Thoracic aorta (tissue), 2 donors: ENCODE results near the gene MBD6. TPM values are rescaled to one million over a fixed set of nuclear protein-coding genes. Genes with fewer than 3 reads are reported as not detected.

Experiments used
- ATAC-seq: fragments of 150-250 bp; one replicate; pipeline ENCODE4 v1.8.0; 2017; ENCODE audit warnings: low read depth; ENCODE audit not compliant: insufficient number of reproducible peaks, low FRiP score
- DNase-seq: peaks from one replicate; pipeline ENCODE4 v3.0.0-alpha.2; 2020; ENCODE audit warnings: low spot score
- H3K27ac ChIP-seq, 2 donors: fragments of 200-600 bp; sonication (generic); 1 replicate in 1 of 2; 2 replicates in 1 of 2; pipeline ENCODE4 v1.5.1; 2016; ENCODE audit warnings: mild to moderate bottlenecking in 2 of 2, moderate library complexity in 2 of 2
- H3K27me3 ChIP-seq: fragments of 200-600 bp; sonication (generic); replicated peaks from 2 replicates; pipeline ENCODE4 v1.6.0; 2016; ENCODE audit warnings: mild to moderate bottlenecking; ENCODE audit not compliant: insufficient read depth
- H3K36me3 ChIP-seq: fragments of 200-600 bp; sonication (generic); one replicate; pipeline ENCODE4 v1.5.1; 2016
- H3K4me1 ChIP-seq, 2 donors: fragments of 200-600 bp; sonication (generic); 1 replicate in 1 of 2; 2 replicates in 1 of 2; pipeline versions ENCODE4 v1.5.1 to v1.6.0; 2016; ENCODE audit warnings: low read depth in 2 of 2, mild to moderate bottlenecking in 1 of 2; ENCODE audit not compliant: control insufficient read depth in 1 of 2
- H3K4me3 ChIP-seq: fragments of 200-600 bp; sonication (generic); 2 replicates; pipeline ENCODE4 v1.5.1; 2016; ENCODE audit warnings: mild to moderate bottlenecking
- H3K9me3 ChIP-seq: fragments of 200-600 bp; sonication (generic); 2 replicates; pipeline ENCODE4 v1.5.1; 2016
- total RNA-seq, 2 donors: library from RNA; depleted of rRNA; stranded (reverse); fragments of >200 nt; gene quantifications; one replicate each; pipeline versions ENCODE4 v1.1.0 to v1.2.3, GENCODE V29; 2016
- TF ChIP-seq, protein P1 (sequence below): fragments of 200-600 bp; sonication (generic); IDR thresholded peaks from one replicate; pipeline ENCODE4 v1.5.1; 2019; ENCODE audit warnings: antibody characterized with exemption

MBD6 gene
- total RNA-seq, 2 donors from 2014 or later = 39.2 to 54.3 TPM

DNA sequence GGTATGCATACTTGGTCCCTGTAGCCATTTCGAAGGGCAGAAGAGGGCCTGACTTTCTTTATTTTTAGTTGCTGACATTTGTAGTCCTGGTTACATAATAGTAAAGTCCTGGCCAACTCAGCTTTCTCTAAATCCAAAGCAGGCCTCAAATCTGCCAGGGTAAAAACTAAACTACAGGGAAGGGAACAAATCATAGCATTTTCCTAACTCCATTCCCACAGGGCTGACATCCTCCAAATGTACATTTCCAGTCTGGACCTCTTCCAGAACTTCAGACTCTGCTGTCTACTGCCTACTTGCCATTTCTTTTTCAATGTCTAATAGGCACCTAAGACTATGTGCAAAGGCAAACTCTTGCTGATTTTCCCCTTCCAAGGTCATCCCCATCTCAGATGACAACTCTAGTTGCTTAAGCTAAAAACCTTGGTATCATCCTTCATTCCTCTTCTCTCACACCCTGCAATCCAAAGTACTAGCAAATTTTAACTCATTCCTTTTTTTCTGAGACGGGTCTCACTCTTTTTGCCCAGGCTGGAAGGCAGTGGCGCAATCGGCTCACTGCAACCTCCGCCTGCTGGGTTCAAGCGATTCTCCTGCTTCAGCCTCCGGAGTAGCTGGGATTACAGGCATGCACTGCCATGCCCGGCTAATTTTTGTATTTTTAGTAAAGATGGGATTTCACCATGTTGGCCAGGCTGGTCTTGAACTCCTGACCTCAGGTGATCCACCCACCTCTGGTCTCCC lies 4.3 kb upstream of the MBD6 start:
- peak overlapping the region; percentile 83 for H3K4me3 ChIP-seq
- ATAC-seq = no peak

DNA sequence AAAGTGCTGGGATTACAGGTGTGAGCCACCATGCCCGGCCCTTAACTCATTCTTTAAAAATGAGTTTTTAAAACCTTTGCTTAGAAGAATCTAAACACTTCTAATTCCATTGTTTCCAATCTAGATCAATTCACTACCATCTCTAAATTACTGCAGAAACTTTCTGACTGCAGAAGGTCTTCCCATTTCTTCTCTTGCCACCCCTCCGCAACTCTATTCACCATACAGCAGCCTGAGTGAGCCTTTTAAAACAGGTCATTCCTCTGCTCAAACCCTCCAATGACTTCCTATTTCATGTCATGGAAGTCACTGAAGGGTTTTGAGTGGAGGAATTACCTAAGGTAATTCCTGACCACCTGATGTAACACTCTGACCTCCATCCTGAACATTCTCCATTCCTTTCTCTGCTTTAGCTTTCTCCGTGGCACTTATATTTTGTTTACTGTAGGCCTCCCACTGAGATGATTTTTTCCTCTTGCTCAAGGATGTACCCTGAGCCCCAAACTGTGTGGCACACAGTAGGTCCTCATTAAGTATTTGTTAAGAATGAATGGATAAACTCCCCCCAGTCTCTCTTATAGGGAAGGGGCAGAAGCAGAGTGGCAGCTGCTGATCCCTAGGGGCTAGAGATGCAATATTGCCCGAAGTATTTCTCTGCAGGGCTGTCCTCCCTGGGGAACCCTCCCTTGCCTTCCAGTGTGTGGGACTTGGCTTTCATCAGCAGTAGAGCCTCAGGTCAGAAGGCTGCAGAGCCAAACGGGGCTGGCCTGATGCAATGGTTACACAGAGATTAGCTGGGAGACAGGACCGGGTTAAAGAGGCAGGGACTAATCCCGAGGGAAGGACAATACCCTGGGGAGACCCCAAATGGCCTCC lies 3.5 kb upstream of the MBD6 start:
- DNase-seq (no peak), ATAC-seq (no peak)
- peaks cover 29% of the 10 kb centered on the region for H3K36me3 ChIP-seq
- H3K27me3 ChIP-seq = no peaks in the 10 kb centered on the region
- H3K27ac ChIP-seq = peak overlapping the region; percentile 94 to 96
- no peaks in the 10 kb centered on the region for H3K9me3 ChIP-seq
- TF ChIP-seq, protein P1, sequence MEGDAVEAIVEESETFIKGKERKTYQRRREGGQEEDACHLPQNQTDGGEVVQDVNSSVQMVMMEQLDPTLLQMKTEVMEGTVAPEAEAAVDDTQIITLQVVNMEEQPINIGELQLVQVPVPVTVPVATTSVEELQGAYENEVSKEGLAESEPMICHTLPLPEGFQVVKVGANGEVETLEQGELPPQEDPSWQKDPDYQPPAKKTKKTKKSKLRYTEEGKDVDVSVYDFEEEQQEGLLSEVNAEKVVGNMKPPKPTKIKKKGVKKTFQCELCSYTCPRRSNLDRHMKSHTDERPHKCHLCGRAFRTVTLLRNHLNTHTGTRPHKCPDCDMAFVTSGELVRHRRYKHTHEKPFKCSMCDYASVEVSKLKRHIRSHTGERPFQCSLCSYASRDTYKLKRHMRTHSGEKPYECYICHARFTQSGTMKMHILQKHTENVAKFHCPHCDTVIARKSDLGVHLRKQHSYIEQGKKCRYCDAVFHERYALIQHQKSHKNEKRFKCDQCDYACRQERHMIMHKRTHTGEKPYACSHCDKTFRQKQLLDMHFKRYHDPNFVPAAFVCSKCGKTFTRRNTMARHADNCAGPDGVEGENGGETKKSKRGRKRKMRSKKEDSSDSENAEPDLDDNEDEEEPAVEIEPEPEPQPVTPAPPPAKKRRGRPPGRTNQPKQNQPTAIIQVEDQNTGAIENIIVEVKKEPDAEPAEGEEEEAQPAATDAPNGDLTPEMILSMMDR = no peak
- H3K4me3 ChIP-seq = peak overlapping the region; percentile 83
- H3K4me1 ChIP-seq = peaks cover 37 to 48% of the 10 kb centered on the region in 2 donors

More for the DNA sequence above, 4.3 kb upstream of the MBD6 start:
- Histone ChIP-seq H3K9me3 (no peaks in the 10 kb centered on the region), H3K27me3 (no peaks in the 10 kb centered on the region), H3K4me1 (peaks cover 30 to 40% of the 10 kb centered on the region in 2 donors), H3K36me3 (peaks cover 37% of the 10 kb centered on the region), H3K27ac (peak overlapping the region; percentile 22 to 94)
- TF ChIP-seq, protein P1 = no peak
- no peak for DNase-seq

DNA sequence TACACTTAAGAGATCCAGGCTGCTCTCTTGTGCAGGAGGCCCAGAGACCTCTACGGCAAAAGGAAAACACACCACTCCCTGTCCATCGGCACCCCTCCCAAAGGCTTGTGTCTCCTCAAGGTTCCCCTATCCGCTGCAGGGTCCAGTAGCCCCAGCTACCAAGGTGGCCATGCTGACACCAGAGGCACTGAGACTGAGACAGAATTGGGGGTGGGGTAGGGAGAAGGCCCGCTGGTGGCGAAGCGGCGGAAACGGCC lies 2.9 kb upstream of the MBD6 start:
- ATAC-seq = no peak
- TF ChIP-seq, protein P1 = no peak
- H3K27me3 ChIP-seq = no peaks in the 10 kb centered on the region
- peaks cover 42 to 53% of the 10 kb centered on the region in 2 donors for H3K4me1 ChIP-seq
- peaks cover 30% of the 10 kb centered on the region for H3K36me3 ChIP-seq
- H3K9me3 ChIP-seq = no peaks in the 10 kb centered on the region
- H3K4me3 ChIP-seq = peak overlapping the region; percentile 83
- DNase-seq = no peak
- peak overlapping the region; percentile 94 to 96 for H3K27ac ChIP-seq

DNA sequence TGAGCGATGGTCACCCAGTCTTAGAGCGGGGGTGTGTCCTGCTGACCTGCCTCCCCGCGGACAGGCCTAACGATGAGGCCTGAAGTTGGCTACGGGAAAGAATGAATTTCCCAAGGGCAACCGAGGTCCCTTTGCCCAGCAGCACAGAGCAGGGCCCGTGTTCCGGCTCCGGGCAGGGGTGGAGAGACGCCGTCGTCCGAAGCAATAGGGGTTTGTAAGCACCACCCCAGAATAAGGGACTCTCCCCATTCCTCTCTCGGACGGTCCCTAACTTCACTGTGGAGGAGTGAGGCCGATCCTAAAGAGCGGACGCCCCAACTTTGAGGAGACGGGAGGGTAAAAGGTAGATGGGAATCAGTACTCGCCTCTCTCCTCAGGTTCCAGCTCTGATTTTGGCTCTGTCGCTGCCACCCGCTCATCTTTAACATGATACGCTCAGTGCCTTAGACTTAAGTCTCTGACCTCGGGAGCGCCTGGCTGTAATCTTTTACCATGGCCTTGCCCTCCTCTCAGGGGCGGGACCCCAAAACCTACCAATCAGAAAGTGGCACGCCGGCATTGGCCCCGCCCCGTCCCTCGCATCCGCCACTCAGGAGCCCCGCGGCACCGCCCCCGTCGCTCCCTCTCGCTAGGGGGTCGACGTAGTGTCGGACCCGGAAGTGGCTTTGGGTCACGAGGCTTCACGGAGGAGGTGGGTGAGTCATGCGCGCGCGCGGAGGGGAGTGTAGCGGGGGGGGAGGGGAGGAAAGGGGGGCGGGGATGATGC lies 2.4 kb upstream of the MBD6 start, which contains the start of gene DDIT3:
DDIT3 (minus strand) TSS at position 462 of the 766 bp plus-strand sequence. CDS start 3,108 bp downstream, outside the sequence.
- peaks cover 43 to 59% of the 10 kb centered on the region in 2 donors for H3K4me1 ChIP-seq
- TF ChIP-seq, protein P1 = no peak

More for the DNA sequence above, 2.4 kb upstream of the MBD6 start, which contains the start of gene DDIT3:
- Histone ChIP-seq H3K27me3 (no peaks in the 10 kb centered on the region), H3K36me3 (peaks cover 29% of the 10 kb centered on the region), H3K9me3 (no peaks in the 10 kb centered on the region), H3K4me3 (peak within 1 kb of the TSS; percentile 83), H3K27ac (peak within 1 kb of the TSS; percentile 96 to 99)
- DNase-seq (peak; percentile 98), ATAC-seq (peak; percentile 71)
